PC-9 (cell line): ENCODE data around the gene DLGAP4. TPM values are rescaled to one million over a fixed set of nuclear protein-coding genes. Genes with fewer than 3 reads are reported as not detected.

Experiments
- BruUV-seq: library from RNA; stranded (reverse); fragments of 400-500 nt; replicated peaks from 2 replicates; lab custom pipeline; 2021; lab: Mats Ljungman, UMichigan
- CTCF ChIA-PET: fragments of 300-600 bp; sonication (Branson Sonifier 250); formaldehyde crosslinking; loops from one replicate; lab custom pipeline; 2022; ENCODE audit warnings: antibody characterized with exemption; lab: Charles Lee
- POLR2A ChIA-PET: fragments of 300-600 bp; sonication (Branson Sonifier 250); formaldehyde crosslinking; loops from one replicate; lab custom pipeline; 2022; ENCODE audit warnings: antibody characterized with exemption; ENCODE audit not compliant: unreplicated experiment; lab: Charles Lee
- DNase-seq, 2 experiments: peaks; one replicate each; pipeline versions ENCODE4 v3.0.0 to v3.0.0-alpha.2; 2015 to 2022; ENCODE audit warnings: mixed read lengths in 1 of 2
- H2AFZ ChIP-seq: fragments of 200-600 bp; sonication (generic); 2 replicates; pipeline ENCODE4 v1.8.1; 2017; ENCODE audit warnings: antibody characterized with exemption
- H3F3A ChIP-seq: fragments of 200-600 bp; sonication (generic); 2 replicates; pipeline ENCODE4 v1.8.1; 2017; ENCODE audit warnings: antibody characterized with exemption, mild to moderate bottlenecking, low read depth; ENCODE audit not compliant: insufficient read depth
- H3K27ac ChIP-seq: fragments of 200-600 bp; sonication (generic); 2 replicates; pipeline ENCODE4 v1.6.1; 2016; ENCODE audit warnings: mixed run types
- H3K27me3 ChIP-seq: fragments of 200-600 bp; sonication (generic); 2 replicates; pipeline ENCODE4 v1.6.1; 2016; ENCODE audit warnings: low read depth, mixed run types; ENCODE audit not compliant: insufficient read depth
- H3K36me3 ChIP-seq: fragments of 200-600 bp; sonication (generic); 2 replicates; pipeline ENCODE4 v1.6.1; 2016; ENCODE audit warnings: low read depth, mixed run types
- H3K4me1 ChIP-seq: fragments of 200-600 bp; sonication (generic); replicated peaks from 2 replicates; pipeline ENCODE4 v1.6.1; 2016; ENCODE audit warnings: mixed run types; ENCODE audit not compliant: insufficient read depth
- H3K4me2 ChIP-seq: fragments of 200-600 bp; sonication (generic); 2 replicates; pipeline ENCODE4 v1.6.1; 2017; ENCODE audit warnings: mixed run types
- H3K4me3 ChIP-seq: fragments of 200-600 bp; sonication (generic); 2 replicates; pipeline ENCODE4 v1.6.1; 2016; ENCODE audit warnings: mixed run types
- H3K79me2 ChIP-seq: fragments of 200-600 bp; sonication (generic); 2 replicates; pipeline ENCODE4 v1.6.1; 2017; ENCODE audit warnings: low read depth, mixed run types
- H3K9me2 ChIP-seq: fragments of 200-600 bp; sonication (generic); 2 replicates; pipeline ENCODE4 v1.8.1; 2017; ENCODE audit warnings: mild to moderate bottlenecking; ENCODE audit not compliant: insufficient read depth
- H3K9me3 ChIP-seq: fragments of 200-600 bp; sonication (generic); 2 replicates; pipeline ENCODE4 v1.8.1; 2016; ENCODE audit warnings: low read depth; ENCODE audit not compliant: insufficient read depth
- H4K20me1 ChIP-seq: fragments of 200-600 bp; sonication (generic); 2 replicates; pipeline ENCODE4 v1.8.1; 2017; ENCODE audit not compliant: insufficient read depth
- CTCF ChIP-seq: fragments of 200-600 bp; sonication (generic); conservative IDR thresholded peaks from 2 replicates; pipeline ENCODE4 v1.6.1; 2017; ENCODE audit warnings: mixed run types, antibody characterized with exemption, mild to moderate bottlenecking, moderate library complexity
- EZH2 ChIP-seq: fragments of 200-600 bp; sonication (generic); IDR thresholded peaks from 2 replicates; pipeline ENCODE4 v1.8.0; 2017; ENCODE audit warnings: antibody characterized with exemption, low read depth
- intact Hi-C: fragments of 100-400 bp; cut with micrococcal nuclease; formaldehyde crosslinking; loops from one replicate; pipeline ENCODE4 v1.10.0; 2022; ENCODE audit not compliant: unreplicated experiment
- total RNA-seq: library from RNA; stranded (reverse); gene quantifications from 2 replicates; pipeline ENCODE4 v1.2.3, GENCODE V29; 2021

DLGAP4 gene
- total RNA-seq, 1 experiment from 2014 or later: 62.6 TPM

DNA sequence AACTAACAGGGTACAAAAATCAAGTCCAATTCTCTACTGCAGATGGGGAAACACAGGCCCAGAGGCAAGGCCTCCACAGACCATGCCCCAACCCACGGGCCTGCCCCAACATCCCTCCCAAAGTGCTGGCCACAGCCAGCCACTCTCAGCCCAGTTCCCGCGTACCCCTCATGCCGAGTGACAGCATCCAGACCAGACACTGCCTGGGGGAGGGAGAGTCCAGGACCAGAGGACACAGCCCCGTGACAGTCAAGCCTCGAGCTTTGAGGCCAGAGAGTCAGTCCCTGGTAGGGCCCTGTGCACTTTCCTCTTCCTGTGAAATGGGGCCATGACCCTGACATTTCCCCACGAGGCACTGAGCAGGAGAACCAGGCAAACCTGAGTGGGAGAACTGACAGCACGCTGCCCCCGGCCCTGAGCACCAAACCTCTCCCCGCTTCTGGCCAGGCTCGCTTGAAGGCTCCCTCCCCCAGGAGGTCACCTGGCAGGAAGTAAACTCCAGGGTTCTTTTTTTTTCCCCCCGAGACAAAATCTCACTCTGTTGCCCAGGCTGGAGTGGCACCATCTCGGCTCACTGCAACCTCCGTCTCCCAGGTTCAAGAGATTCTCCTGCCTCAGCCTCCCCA, 240.1 kb downstream of the DLGAP4 start:
- Histone ChIP-seq H3K9me2 (no peaks in the 10 kb centered on the region), H3F3A (no peaks in the 10 kb centered on the region), H3K4me1 (no peaks in the 10 kb centered on the region), H3K9me3 (no peaks in the 10 kb centered on the region), H4K20me1 (no peaks in the 10 kb centered on the region), H3K36me3 (no peaks in the 10 kb centered on the region), H3K79me2 (no peaks in the 10 kb centered on the region), H3K4me3 (no peak overlapping the region), H3K27ac (no peak overlapping the region), H3K4me2 (no peak overlapping the region), H3K27me3 (no peaks in the 10 kb centered on the region), H2AFZ (no peak overlapping the region)
- no peak for TF ChIP-seq CTCF
- no TSS peak for BruUV-seq
- DNase-seq: no peak
- ChIA-PET CTCF (no interaction called here), POLR2A (no interaction called here)
- intact Hi-C loops: no loop called here

GRCh38 chr20:36547186-36548005, 241.3 kb downstream of the DLGAP4 start:
- no peaks in the 10 kb centered on the region for H4K20me1 ChIP-seq
- H3K4me1 ChIP-seq: no peaks in the 10 kb centered on the region
- no peaks in the 10 kb centered on the region for H3K36me3 ChIP-seq
- no peak for DNase-seq
- no peak overlapping the region for H3K4me2 ChIP-seq
- intact Hi-C loops: no loop called here
- H3K79me2 ChIP-seq: no peaks in the 10 kb centered on the region
- no peaks in the 10 kb centered on the region for H3K9me2 ChIP-seq
- POLR2A ChIA-PET: no interaction called here
- no TSS peak for BruUV-seq
- no peak overlapping the region for H3K4me3 ChIP-seq
- H2AFZ ChIP-seq: no peak overlapping the region
- no peaks in the 10 kb centered on the region for H3F3A ChIP-seq
- CTCF ChIA-PET: no interaction called here
- H3K27ac ChIP-seq: no peak overlapping the region
- H3K27me3 ChIP-seq: no peaks in the 10 kb centered on the region
- H3K9me3 ChIP-seq: no peaks in the 10 kb centered on the region
- TF ChIP-seq CTCF: no peak
- TF ChIP-seq EZH2: no peak

GRCh38 chr20:36548006-36548315, 241.8 kb downstream of the DLGAP4 start:
- DNase-seq: no peak
- TF ChIP-seq CTCF: no peak
- no peak for TF ChIP-seq EZH2
- no peak overlapping the region for H3K27ac ChIP-seq
- ChIA-PET POLR2A (no interaction called here), CTCF (no interaction called here)
- no peaks in the 10 kb centered on the region for H4K20me1 ChIP-seq
- H3K4me3 ChIP-seq: no peak overlapping the region
- no peak overlapping the region for H2AFZ ChIP-seq
- H3K9me2 ChIP-seq: no peaks in the 10 kb centered on the region
- no peaks in the 10 kb centered on the region for H3K4me1 ChIP-seq
- no peaks in the 10 kb centered on the region for H3K27me3 ChIP-seq
- no TSS peak for BruUV-seq
- H3K36me3 ChIP-seq: no peaks in the 10 kb centered on the region
- no peak overlapping the region for H3K4me2 ChIP-seq
- H3K9me3 ChIP-seq: no peaks in the 10 kb centered on the region
- H3F3A ChIP-seq: no peaks in the 10 kb centered on the region
- no peaks in the 10 kb centered on the region for H3K79me2 ChIP-seq
- intact Hi-C loops: no loop called here
